ENCODE data around the gene MTMR12.
A peak's percentile ranks its signal among the peaks of the same experiment; 100 is the strongest.

The MTMR12 gene

DNA sequence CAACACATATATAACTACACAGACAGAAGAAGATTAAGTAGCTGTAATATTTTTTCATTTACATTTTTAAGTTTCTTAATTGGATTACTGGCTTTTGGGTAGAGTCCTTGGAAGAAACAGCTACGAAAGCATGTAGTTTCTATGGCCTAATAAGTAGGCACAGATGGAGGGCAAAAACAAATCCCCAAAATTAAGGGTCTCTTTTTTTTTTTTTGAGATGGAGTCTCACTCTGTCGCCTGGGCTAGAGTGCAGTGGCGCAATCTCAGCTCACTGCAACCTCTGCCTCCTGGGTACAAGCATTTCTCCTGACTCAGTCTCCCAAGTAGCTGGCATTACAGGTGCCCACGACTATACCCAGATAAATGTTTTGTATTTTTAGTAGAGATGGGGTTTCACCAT lies 27.1 kb upstream of the MTMR12 start:
- H2BK15ac ChIP-seq (replicated peaks; ENCODE audit: low read depth): no peak overlapping the region
- no peaks in the 10 kb centered on the region for H3K4me1 ChIP-seq (ENCODE audit: control insufficient read depth, low read depth, low read length)
- H3K23ac ChIP-seq (ENCODE audit: low read length): no peak overlapping the region
- H4K8ac ChIP-seq (ENCODE audit: low read depth, low read length): no peak overlapping the region
- H3K9ac ChIP-seq (ENCODE audit: low read length): no peak overlapping the region
- H3K27ac ChIP-seq (ENCODE audit: low read depth, low read length): no peak overlapping the region
- H3K27me3 ChIP-seq (ENCODE audit: insufficient read depth, low read length, poor library complexity): no peaks in the 10 kb centered on the region
- DNase-seq: peak; percentile 63
- no peak overlapping the region for H2AK5ac ChIP-seq (ENCODE audit: low read length)
- H3K56ac ChIP-seq (ENCODE audit: low read length): no peak overlapping the region
- H2BK120ac ChIP-seq (ENCODE audit: low read depth, low read length): no peak overlapping the region
- no peak overlapping the region for H3K18ac ChIP-seq (ENCODE audit: low read length)
- no peak overlapping the region for H3K4ac ChIP-seq (ENCODE audit: low read depth, low read length)
- WGBS (ENCODE audit: extremely low coverage, insufficient coverage, low lambda C conversion rate): no CpG with 5 or more reads among the region's 4 CpGs
- no peak overlapping the region for H2BK5ac ChIP-seq (ENCODE audit: low read length)
- no peak overlapping the region for H4K5ac ChIP-seq (ENCODE audit: low read length)
- no peak overlapping the region for H3K4me2 ChIP-seq (ENCODE audit: low read length)
- no peaks in the 10 kb centered on the region for H3K79me1 ChIP-seq (ENCODE audit: low read length)
- no peaks in the 10 kb centered on the region for H3K36me3 ChIP-seq (ENCODE audit: control insufficient read depth, insufficient read depth, low read length)
- H3K79me2 ChIP-seq (ENCODE audit: control insufficient read depth, insufficient read depth, low read length): no peaks in the 10 kb centered on the region
- no peak overlapping the region for H3K4me3 ChIP-seq (ENCODE audit: low read length)

- Histone ChIP-seq H3K4me3 (ENCODE audit: low read length) (no peak overlapping the region), H2BK15ac (replicated peaks; ENCODE audit: low read depth) (no peak overlapping the region), H3K27me3 (ENCODE audit: insufficient read depth, low read length, poor library complexity) (no peaks in the 10 kb centered on the region), H3K79me2 (ENCODE audit: control insufficient read depth, insufficient read depth, low read length) (no peaks in the 10 kb centered on the region), H3K23ac (ENCODE audit: low read length) (no peak overlapping the region), H4K5ac (ENCODE audit: low read length) (no peak overlapping the region), H3K27ac (ENCODE audit: low read depth, low read length) (no peak overlapping the region), H2BK5ac (ENCODE audit: low read length) (no peak overlapping the region), H3K56ac (ENCODE audit: low read length) (no peak overlapping the region), H3K4me2 (ENCODE audit: low read length) (no peak overlapping the region), H2AK5ac (ENCODE audit: low read length) (no peak overlapping the region), H3K9ac (ENCODE audit: low read length) (no peak overlapping the region), H3K4ac (ENCODE audit: low read depth, low read length) (no peak overlapping the region), H3K18ac (ENCODE audit: low read length) (no peak overlapping the region), H2BK120ac (ENCODE audit: low read depth, low read length) (no peak overlapping the region), H3K36me3 (ENCODE audit: control insufficient read depth, insufficient read depth, low read length) (no peaks in the 10 kb centered on the region), H4K8ac (ENCODE audit: low read depth, low read length) (no peak overlapping the region), H3K79me1 (ENCODE audit: low read length) (no peaks in the 10 kb centered on the region), H3K4me1 (ENCODE audit: control insufficient read depth, low read depth, low read length) (no peaks in the 10 kb centered on the region)
- peak; percentile 79 for DNase-seq
- WGBS (ENCODE audit: extremely low coverage, insufficient coverage, low lambda C conversion rate): no CpG with 5 or more reads among the region's 2 CpGs
Measured at GRCh38 chr5:32339198-32339597, 26.5 kb upstream of the MTMR12 start.

DNA sequence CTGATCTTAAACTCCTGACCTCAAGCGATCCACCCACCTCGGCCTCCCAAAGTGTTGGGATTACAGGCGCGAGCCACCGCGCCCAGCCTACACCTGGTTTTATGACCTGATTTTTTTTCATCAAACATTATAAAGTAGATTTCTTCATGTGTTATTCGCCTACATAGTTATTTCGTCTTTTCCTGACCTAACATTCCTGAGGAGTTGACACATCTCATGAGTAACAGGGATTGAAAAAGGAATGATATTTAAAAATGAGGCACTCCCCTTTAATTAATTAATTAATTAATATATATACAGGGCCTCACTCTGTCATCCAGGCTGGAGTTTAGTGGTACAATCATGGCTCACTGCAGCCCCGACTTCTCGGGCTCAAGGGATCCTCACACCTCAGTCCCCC lies 20.2 kb upstream of the MTMR12 start:
- WGBS (ENCODE audit: extremely low coverage, insufficient coverage, low lambda C conversion rate): no CpG with 5 or more reads among the region's 10 CpGs
- H3K27ac ChIP-seq (ENCODE audit: low read depth, low read length): no peak overlapping the region
- H3K4ac ChIP-seq (ENCODE audit: low read depth, low read length): no peak overlapping the region

DNA sequence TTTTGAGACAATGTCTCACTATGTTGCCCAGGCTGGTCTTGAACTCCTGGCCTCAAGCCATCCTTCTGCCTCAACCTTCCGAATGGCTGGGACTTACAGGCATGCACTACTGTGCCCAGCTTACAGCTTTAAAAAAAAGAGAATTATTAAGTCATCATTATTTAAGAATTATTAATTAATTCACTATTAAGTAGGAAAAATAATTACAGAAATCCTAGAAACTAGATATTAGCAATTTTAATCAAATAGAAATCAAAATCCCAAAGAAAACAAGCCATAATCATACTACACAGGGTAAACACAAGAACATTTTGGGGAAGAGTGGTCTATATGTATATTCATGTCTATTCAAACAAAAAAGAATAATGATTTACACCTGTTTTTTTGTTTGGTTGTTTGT lies 19.6 kb upstream of the MTMR12 start:
- no peak overlapping the region for H2AK5ac ChIP-seq (ENCODE audit: low read length)
- H3K23ac ChIP-seq (ENCODE audit: low read length): no peak overlapping the region
- DNase-seq: no peak
- no peak overlapping the region for H4K8ac ChIP-seq (ENCODE audit: low read depth, low read length)
- H2BK120ac ChIP-seq (ENCODE audit: low read depth, low read length): no peak overlapping the region
- H3K27ac ChIP-seq (ENCODE audit: low read depth, low read length): no peak overlapping the region
- H3K36me3 ChIP-seq (ENCODE audit: control insufficient read depth, insufficient read depth, low read length): no peaks in the 10 kb centered on the region
- H3K4ac ChIP-seq (ENCODE audit: low read depth, low read length): no peak overlapping the region
- H2BK15ac ChIP-seq (replicated peaks; ENCODE audit: low read depth): no peak overlapping the region
- no peak overlapping the region for H3K9ac ChIP-seq (ENCODE audit: low read length)
- WGBS (ENCODE audit: extremely low coverage, insufficient coverage, low lambda C conversion rate): no CpG with 5 or more reads among the region's 1 CpG
- no peaks in the 10 kb centered on the region for H3K27me3 ChIP-seq (ENCODE audit: insufficient read depth, low read length, poor library complexity)
- H3K4me1 ChIP-seq (ENCODE audit: control insufficient read depth, low read depth, low read length): no peaks in the 10 kb centered on the region
- no peaks in the 10 kb centered on the region for H3K79me2 ChIP-seq (ENCODE audit: control insufficient read depth, insufficient read depth, low read length)
- no peak overlapping the region for H4K5ac ChIP-seq (ENCODE audit: low read length)
- no peak overlapping the region for H3K18ac ChIP-seq (ENCODE audit: low read length)
- H3K79me1 ChIP-seq (ENCODE audit: low read length): no peaks in the 10 kb centered on the region
- H3K4me2 ChIP-seq (ENCODE audit: low read length): no peak overlapping the region
- no peak overlapping the region for H3K4me3 ChIP-seq (ENCODE audit: low read length)
- H3K56ac ChIP-seq (ENCODE audit: low read length): no peak overlapping the region
- H2BK5ac ChIP-seq (ENCODE audit: low read length): no peak overlapping the region

More for the DNA sequence above, 20.2 kb upstream of the MTMR12 start:
- H3K9ac ChIP-seq (ENCODE audit: low read length): no peak overlapping the region
- no peak overlapping the region for H3K23ac ChIP-seq (ENCODE audit: low read length)
- H3K79me2 ChIP-seq (ENCODE audit: control insufficient read depth, insufficient read depth, low read length): no peaks in the 10 kb centered on the region
- H3K4me1 ChIP-seq (ENCODE audit: control insufficient read depth, low read depth, low read length): no peaks in the 10 kb centered on the region
- H4K8ac ChIP-seq (ENCODE audit: low read depth, low read length): no peak overlapping the region
- H3K27me3 ChIP-seq (ENCODE audit: insufficient read depth, low read length, poor library complexity): no peaks in the 10 kb centered on the region
- DNase-seq: no peak
- no peak overlapping the region for H3K18ac ChIP-seq (ENCODE audit: low read length)
- H2BK120ac ChIP-seq (ENCODE audit: low read depth, low read length): no peak overlapping the region
- H2BK15ac ChIP-seq (replicated peaks; ENCODE audit: low read depth): no peak overlapping the region
- no peak overlapping the region for H2BK5ac ChIP-seq (ENCODE audit: low read length)
- H3K36me3 ChIP-seq (ENCODE audit: control insufficient read depth, insufficient read depth, low read length): no peaks in the 10 kb centered on the region
- no peak overlapping the region for H3K4me3 ChIP-seq (ENCODE audit: low read length)
- H4K5ac ChIP-seq (ENCODE audit: low read length): no peak overlapping the region
- H2AK5ac ChIP-seq (ENCODE audit: low read length): no peak overlapping the region
- no peak overlapping the region for H3K56ac ChIP-seq (ENCODE audit: low read length)
- no peak overlapping the region for H3K4me2 ChIP-seq (ENCODE audit: low read length)
- H3K79me1 ChIP-seq (ENCODE audit: low read length): no peaks in the 10 kb centered on the region

GRCh38 chr5:32331935-32332274 lies 19.2 kb upstream of the MTMR12 start:
- no peak overlapping the region for H2AK5ac ChIP-seq (ENCODE audit: low read length)
- no CpG with 5 or more reads among the region's 3 CpGs for WGBS (ENCODE audit: extremely low coverage, insufficient coverage, low lambda C conversion rate)
- H4K8ac ChIP-seq (ENCODE audit: low read depth, low read length): no peak overlapping the region
- no peak overlapping the region for H3K23ac ChIP-seq (ENCODE audit: low read length)
- H3K4me1 ChIP-seq (ENCODE audit: control insufficient read depth, low read depth, low read length): no peaks in the 10 kb centered on the region
- H3K4me2 ChIP-seq (ENCODE audit: low read length): no peak overlapping the region
- no peak overlapping the region for H3K4ac ChIP-seq (ENCODE audit: low read depth, low read length)
- H3K18ac ChIP-seq (ENCODE audit: low read length): no peak overlapping the region
- no peak overlapping the region for H2BK15ac ChIP-seq (replicated peaks; ENCODE audit: low read depth)
- no peak for DNase-seq
- H2BK120ac ChIP-seq (ENCODE audit: low read depth, low read length): no peak overlapping the region
- no peaks in the 10 kb centered on the region for H3K79me1 ChIP-seq (ENCODE audit: low read length)
- no peaks in the 10 kb centered on the region for H3K27me3 ChIP-seq (ENCODE audit: insufficient read depth, low read length, poor library complexity)
- no peak overlapping the region for H2BK5ac ChIP-seq (ENCODE audit: low read length)
- H3K9ac ChIP-seq (ENCODE audit: low read length): no peak overlapping the region
- no peaks in the 10 kb centered on the region for H3K79me2 ChIP-seq (ENCODE audit: control insufficient read depth, insufficient read depth, low read length)
- H4K5ac ChIP-seq (ENCODE audit: low read length): no peak overlapping the region
- no peak overlapping the region for H3K27ac ChIP-seq (ENCODE audit: low read depth, low read length)
- H3K56ac ChIP-seq (ENCODE audit: low read length): no peak overlapping the region
- H3K36me3 ChIP-seq (ENCODE audit: control insufficient read depth, insufficient read depth, low read length): no peaks in the 10 kb centered on the region
- no peak overlapping the region for H3K4me3 ChIP-seq (ENCODE audit: low read length)

- Histone ChIP-seq H2AK5ac (ENCODE audit: low read length) (no peak overlapping the region), H3K4me2 (ENCODE audit: low read length) (no peak overlapping the region), H2BK5ac (ENCODE audit: low read length) (no peak overlapping the region), H3K4ac (ENCODE audit: low read depth, low read length) (no peak overlapping the region), H4K8ac (ENCODE audit: low read depth, low read length) (no peak overlapping the region), H3K79me2 (ENCODE audit: control insufficient read depth, insufficient read depth, low read length) (no peaks in the 10 kb centered on the region), H3K4me3 (ENCODE audit: low read length) (no peak overlapping the region), H3K27me3 (ENCODE audit: insufficient read depth, low read length, poor library complexity) (no peaks in the 10 kb centered on the region), H3K23ac (ENCODE audit: low read length) (no peak overlapping the region), H3K4me1 (ENCODE audit: control insufficient read depth, low read depth, low read length) (no peaks in the 10 kb centered on the region), H3K79me1 (ENCODE audit: low read length) (no peaks in the 10 kb centered on the region), H2BK120ac (ENCODE audit: low read depth, low read length) (no peak overlapping the region), H3K36me3 (ENCODE audit: control insufficient read depth, insufficient read depth, low read length) (no peaks in the 10 kb centered on the region), H3K27ac (ENCODE audit: low read depth, low read length) (no peak overlapping the region), H4K5ac (ENCODE audit: low read length) (no peak overlapping the region), H2BK15ac (replicated peaks; ENCODE audit: low read depth) (no peak overlapping the region), H3K9ac (ENCODE audit: low read length) (no peak overlapping the region), H3K56ac (ENCODE audit: low read length) (no peak overlapping the region), H3K18ac (ENCODE audit: low read length) (no peak overlapping the region)
- WGBS (ENCODE audit: extremely low coverage, insufficient coverage, low lambda C conversion rate): no CpG with 5 or more reads among the region's 11 CpGs
- no peak for DNase-seq
Measured at GRCh38 chr5:32331217-32331934, 18.6 kb upstream of the MTMR12 start.

All from mesendoderm (in vitro differentiated cells).